ENCODE results near the gene USP31. TPM values are rescaled to one million over a fixed set of nuclear protein-coding genes. Genes with fewer than 3 reads are reported as not detected.
A peak's percentile ranks its signal among the peaks of the same experiment; 100 is the strongest.

Gene USP31
- total RNA-seq, 1 experiment from 2014 or later = 16.1 TPM

DNA sequence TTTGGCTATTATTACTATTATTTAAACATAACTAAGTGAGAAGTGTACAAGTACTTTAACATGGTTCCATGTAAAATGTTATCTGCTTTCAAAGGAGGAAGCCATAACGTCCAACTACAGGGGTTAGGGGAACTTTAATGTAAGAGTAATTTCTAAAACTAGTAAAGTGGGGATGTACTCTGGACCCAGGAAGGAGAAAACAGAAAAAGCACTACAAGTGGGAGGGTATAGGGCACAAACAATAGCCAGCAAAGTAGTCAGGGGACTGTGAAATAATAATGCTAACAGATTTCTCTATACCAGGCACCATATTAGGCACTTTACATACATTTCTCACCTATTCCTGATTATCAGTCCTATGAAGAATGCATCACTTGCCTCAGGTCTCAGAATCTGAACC is 19.6 kb downstream of the USP31 start:
- no peak overlapping the region for H2BK120ac ChIP-seq (ENCODE audit: low read depth, low read length, poor library complexity, severe bottlenecking)
- no peak overlapping the region for H3T11ph ChIP-seq (ENCODE audit: low read length)
- Mint-ChIP-seq H3K36me3 (ENCODE audit: insufficient read depth in 1 of 3, low read depth in 3 of 3) (no peaks in the 10 kb centered on the region), H3K4me1 (peaks cover 26 to 44% of the 10 kb centered on the region in 2 experiments), H3K27me3 (ENCODE audit: low read depth) (no peaks in the 10 kb centered on the region), H3K9me3 (no peaks in the 10 kb centered on the region), H3K4me3 (no peak overlapping the region), H3K27ac (peak overlapping the region in 1 of 3 experiments; percentile 60; a peak in 1 of 7 replicates)
- no peaks in the 10 kb centered on the region for H3K27me3 ChIP-seq (ENCODE audit: insufficient read depth, low read length)
- no CpG with 5 or more reads among the region's 1 CpG for WGBS (ENCODE audit: extremely low coverage, insufficient read length, low lambda C conversion rate)
- no peak overlapping the region for H3K18ac ChIP-seq (ENCODE audit: insufficient read length, low read depth, low read length)
- H3K4me1 ChIP-seq (ENCODE audit: insufficient read depth, low read length) = no peaks in the 10 kb centered on the region; the same call in 1 of the 2 replicates
- no peak overlapping the region for H3K9ac ChIP-seq (ENCODE audit: extremely low read depth, insufficient read length, low read length)
- H4K91ac ChIP-seq (ENCODE audit: insufficient read length, low read depth, low read length) = no peak overlapping the region
- no peaks in the 10 kb centered on the region for H3K23me2 ChIP-seq (ENCODE audit: insufficient read length, low read depth, low read length, poor library complexity, severe bottlenecking)
- no peaks in the 10 kb centered on the region for H3K9me3 ChIP-seq (ENCODE audit: control insufficient read depth, low read depth, low read length)
- no peak overlapping the region for H3K4me2 ChIP-seq (ENCODE audit: insufficient read depth, insufficient read length, low read length)
- H3K14ac ChIP-seq (ENCODE audit: insufficient read depth, low read length) = no peak overlapping the region
- H3K27ac ChIP-seq (ENCODE audit: insufficient read length, low read depth, low read length) = no peak overlapping the region
- no peak overlapping the region for H4K5ac ChIP-seq (ENCODE audit: insufficient read length, low read depth, low read length)
- H4K20me1 ChIP-seq (ENCODE audit: control insufficient read depth, insufficient read depth, insufficient read length) = no peaks in the 10 kb centered on the region
- H3K79me1 ChIP-seq (ENCODE audit: insufficient read depth, low read depth, low read length, poor library complexity, severe bottlenecking) = peaks cover 6% of the 10 kb centered on the region
- peaks cover 18% of the 10 kb centered on the region; the same call in 1 of the 2 replicates for H3K79me2 ChIP-seq (ENCODE audit: insufficient read depth, low read length)
- no peak overlapping the region for H2AFZ ChIP-seq (ENCODE audit: low read length)
- no peak overlapping the region for H3K23ac ChIP-seq (ENCODE audit: insufficient read length, low read depth, low read length)
- H4K8ac ChIP-seq (replicated peaks; ENCODE audit: insufficient read length, low read depth, low read length) = no peak overlapping the region
- no peak overlapping the region for H3K4ac ChIP-seq (ENCODE audit: low read depth, low read length)
- TF ChIP-seq, protein P1, sequence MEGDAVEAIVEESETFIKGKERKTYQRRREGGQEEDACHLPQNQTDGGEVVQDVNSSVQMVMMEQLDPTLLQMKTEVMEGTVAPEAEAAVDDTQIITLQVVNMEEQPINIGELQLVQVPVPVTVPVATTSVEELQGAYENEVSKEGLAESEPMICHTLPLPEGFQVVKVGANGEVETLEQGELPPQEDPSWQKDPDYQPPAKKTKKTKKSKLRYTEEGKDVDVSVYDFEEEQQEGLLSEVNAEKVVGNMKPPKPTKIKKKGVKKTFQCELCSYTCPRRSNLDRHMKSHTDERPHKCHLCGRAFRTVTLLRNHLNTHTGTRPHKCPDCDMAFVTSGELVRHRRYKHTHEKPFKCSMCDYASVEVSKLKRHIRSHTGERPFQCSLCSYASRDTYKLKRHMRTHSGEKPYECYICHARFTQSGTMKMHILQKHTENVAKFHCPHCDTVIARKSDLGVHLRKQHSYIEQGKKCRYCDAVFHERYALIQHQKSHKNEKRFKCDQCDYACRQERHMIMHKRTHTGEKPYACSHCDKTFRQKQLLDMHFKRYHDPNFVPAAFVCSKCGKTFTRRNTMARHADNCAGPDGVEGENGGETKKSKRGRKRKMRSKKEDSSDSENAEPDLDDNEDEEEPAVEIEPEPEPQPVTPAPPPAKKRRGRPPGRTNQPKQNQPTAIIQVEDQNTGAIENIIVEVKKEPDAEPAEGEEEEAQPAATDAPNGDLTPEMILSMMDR (conservative IDR thresholded peaks at IDR 0.05) = no peak
- no peak overlapping the region for H2BK5ac ChIP-seq (ENCODE audit: insufficient read length, low read length)
- H2AK5ac ChIP-seq (ENCODE audit: insufficient read length, low read length) = no peak overlapping the region
- no peak overlapping the region for H2BK12ac ChIP-seq (ENCODE audit: insufficient read length, low read depth, low read length)
- DNase-seq = no peak
- H2BK15ac ChIP-seq (ENCODE audit: low read depth, low read length) = no peak overlapping the region
- no peak overlapping the region for H3K56ac ChIP-seq (ENCODE audit: insufficient read length, low read depth, low read length)
- no peak overlapping the region for H2BK20ac ChIP-seq (ENCODE audit: low read depth, low read length, poor library complexity, severe bottlenecking)

Data from H9 (cell line).